ENCODE data around the gene GPR26.

GRCh38 chr10:123622381-123622780 is 43.8 kb upstream of the GPR26 start:
- no peak for TF ChIP-seq POLR2A (IDR thresholded peaks at IDR 0.05; ENCODE audit: low read depth, low read length)
- TF ChIP-seq POLR2AphosphoS5 (IDR thresholded peaks at IDR 0.05; ENCODE audit: low read depth, low read length) = no peak
